Activated CD4-positive, CD25-positive, alpha-beta regulatory T cell treated with anti-CD3 and anti-CD28 coated beads, Interleukin-2, amount 50 U/mL, for 24 hours (primary cell): Measurements from ENCODE around the gene TMEM117.

Source experiments
- ATAC-seq, 2 donors: fragments of 150-1000 bp; cut with Tn5 transposase; one replicate each; pipeline ENCODE4 v1.10.0; 2021; ENCODE audit warnings: mild to moderate bottlenecking in 1 of 2, moderate library complexity in 1 of 2

TMEM117 gene

DNA sequence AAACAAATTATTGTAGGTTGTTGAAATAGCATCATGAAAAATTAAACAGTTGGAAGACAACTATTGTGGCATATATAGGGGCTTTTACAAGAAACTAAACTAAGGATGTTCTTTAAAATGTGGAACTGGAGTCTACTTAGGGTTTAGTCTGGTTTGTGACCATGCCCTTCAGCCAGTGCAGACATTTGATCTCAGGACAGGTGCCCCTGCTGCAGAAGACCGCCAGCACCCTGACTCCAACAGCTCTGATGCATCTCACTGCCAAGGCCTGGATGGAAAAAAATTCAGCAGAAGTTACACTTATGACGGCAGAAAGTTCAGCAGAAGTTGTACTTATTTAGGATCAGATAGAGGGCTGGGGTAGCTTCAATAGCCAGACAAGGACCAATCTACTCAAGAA is 51.5 kb downstream of the TMEM117 start:
- no peak for ATAC-seq

- no peak for ATAC-seq
Measured at GRCh38 chr12:43891856-43892574, 56.1 kb downstream of the TMEM117 start.

DNA sequence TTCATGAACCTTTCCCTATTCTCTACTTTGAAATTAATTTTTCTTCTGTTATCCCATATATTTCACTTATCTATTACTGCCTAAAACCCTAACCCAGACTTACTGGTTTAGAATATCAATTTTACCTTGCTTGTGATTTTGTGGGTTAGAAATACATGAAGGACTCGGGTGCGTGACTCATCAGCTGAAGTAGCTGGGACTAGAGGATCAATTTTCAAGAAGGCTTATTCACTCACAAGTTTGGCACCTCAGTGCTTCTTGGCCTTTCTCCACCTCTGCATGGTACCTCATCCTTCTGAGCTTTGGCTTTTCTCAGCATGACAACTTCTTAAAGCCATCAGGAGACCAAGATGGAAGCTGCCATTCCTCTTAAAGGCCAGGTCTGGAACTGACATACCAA is 57.8 kb downstream of the TMEM117 start:
- no peak for ATAC-seq

- ATAC-seq, result no peak
Measured at GRCh38 chr12:43895580-43896206, 59.8 kb downstream of the TMEM117 start.

DNA sequence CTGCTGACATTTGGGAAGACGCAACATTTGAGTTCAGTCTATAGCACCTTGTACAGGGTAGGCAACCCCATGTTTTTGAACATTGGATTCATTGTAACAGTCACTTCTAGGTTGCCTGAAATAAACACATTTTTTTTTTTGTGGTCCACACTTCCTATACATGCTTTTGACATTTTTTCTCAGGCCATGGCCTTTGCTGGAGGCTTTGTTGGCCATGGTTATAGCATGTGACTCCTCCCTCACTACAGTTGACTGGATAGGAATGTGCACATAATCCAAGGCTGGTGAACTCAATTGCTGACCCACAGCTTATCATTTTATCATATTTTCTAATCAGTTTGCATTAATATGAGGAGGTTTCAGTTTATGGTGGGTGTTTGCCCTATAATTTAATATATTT is 60.6 kb downstream of the TMEM117 start:
- no peak for ATAC-seq

GRCh38 chr12:43898474-43898873 is 62.6 kb downstream of the TMEM117 start:
- no peak for ATAC-seq

DNA sequence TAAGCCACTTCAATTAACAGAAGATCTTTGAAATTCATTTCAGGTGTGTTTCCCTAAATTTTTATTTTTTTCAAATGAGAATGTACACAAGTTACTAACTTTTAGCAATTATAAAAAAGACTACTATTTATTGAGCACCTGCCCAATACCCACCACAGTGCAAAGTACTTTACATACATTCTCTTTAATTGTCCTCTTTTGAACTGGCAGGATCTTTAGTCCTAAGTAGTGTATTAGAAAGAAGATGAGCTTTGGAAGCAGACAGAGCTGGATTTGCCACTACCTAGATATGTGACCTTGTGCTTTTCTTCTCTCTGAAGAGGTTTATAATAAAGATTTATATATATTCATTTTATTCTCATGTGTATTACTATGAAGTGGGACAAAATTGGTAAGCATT is 63.7 kb downstream of the TMEM117 start:
- no peak for ATAC-seq

DNA sequence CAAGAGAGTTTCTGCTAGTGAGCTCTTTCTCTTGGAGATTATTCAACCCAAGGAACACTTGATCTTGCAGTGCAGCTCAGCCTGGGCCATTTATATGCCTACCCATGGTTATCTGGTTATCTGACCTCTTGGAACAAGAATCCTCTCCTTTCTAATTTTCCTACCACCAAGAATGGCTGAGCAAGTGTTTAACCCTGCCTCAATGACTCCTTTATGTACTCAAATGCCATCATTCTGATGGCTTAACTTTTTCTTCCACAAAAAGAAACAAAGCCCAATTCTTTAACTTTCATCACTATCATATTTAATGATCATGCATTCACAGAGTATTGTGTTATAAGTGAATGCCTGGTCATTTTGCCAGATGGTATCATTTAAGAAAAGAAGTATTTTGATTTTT is 67.8 kb downstream of the TMEM117 start:
- ATAC-seq, result no peak

DNA sequence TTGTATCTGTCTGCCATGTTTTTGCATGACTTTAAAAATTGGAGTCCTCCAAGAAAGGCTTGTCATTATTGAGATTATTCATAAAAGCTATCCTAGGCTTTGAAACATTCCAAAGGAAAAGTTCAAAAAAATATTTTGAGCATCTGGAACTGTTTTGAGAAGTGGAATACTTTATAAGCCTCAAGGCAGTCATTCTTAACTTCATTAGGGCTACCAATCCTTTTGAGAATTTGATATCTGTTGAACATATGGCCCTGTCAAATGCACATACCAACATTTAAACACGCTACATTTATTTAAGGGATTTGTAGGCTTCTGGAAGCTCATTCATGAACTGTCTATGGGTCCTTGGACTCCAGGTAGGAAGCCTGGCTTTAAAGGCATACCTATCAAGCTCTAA is 77.0 kb downstream of the TMEM117 start:
- no peak for ATAC-seq

- ATAC-seq, result no peak
Measured at GRCh38 chr12:43914391-43914790, 78.5 kb downstream of the TMEM117 start.

GRCh38 chr12:43914923-43915468 is 79.1 kb downstream of the TMEM117 start:
- no peak for ATAC-seq

GRCh38 chr12:43917896-43918295 is 82.0 kb downstream of the TMEM117 start:
- no peak for ATAC-seq

- ATAC-seq, result no peak
Measured at GRCh38 chr12:43921666-43922337, 85.9 kb downstream of the TMEM117 start.

GRCh38 chr12:43930032-43930431 is 94.2 kb downstream of the TMEM117 start:
- no peak for ATAC-seq

DNA sequence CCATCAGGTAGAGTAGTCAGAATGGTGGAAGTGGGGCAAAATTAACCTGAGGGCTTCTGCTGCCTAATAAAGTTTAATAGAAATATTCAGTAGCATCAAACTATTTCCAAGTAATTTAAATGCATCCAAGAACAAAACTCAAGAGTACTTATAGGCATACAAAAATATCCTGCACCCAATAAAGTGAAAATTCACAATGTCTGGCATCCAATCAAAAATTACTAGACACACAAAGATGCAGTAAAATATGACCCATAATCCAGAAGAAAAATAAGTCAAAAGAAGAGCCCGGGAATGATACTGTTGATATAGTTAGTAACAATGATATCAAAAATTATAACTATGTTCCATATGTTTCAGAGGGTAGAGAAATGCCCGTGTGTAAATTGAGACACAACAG is 95.3 kb downstream of the TMEM117 start:
- no peak for ATAC-seq

- ATAC-seq, result no peak
Measured at GRCh38 chr12:43935581-43935980, 99.7 kb downstream of the TMEM117 start.

GRCh38 chr12:43937947-43938346 is 102.1 kb downstream of the TMEM117 start:
- ATAC-seq, result no peak

GRCh38 chr12:43942379-43942778 is 106.5 kb downstream of the TMEM117 start:
- no peak for ATAC-seq

DNA sequence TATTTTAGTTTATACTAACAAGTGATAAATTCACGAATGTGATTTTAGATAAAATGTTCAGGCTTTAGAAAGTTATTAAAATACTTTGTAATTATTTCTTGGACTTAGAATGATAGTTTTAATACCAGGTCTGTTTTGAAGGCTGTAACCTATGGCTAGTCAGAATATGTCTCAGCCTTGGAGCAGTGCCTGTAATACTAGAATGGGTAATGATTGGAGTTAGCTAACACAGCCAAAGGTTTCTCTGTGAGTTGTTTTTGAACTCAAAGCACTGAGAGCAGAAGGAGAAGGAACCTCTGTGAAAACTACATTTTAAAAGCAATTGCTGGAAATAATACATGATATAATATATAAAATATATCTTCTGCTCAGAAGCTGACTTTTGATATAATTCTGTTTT is 110.1 kb downstream of the TMEM117 start:
- no peak for ATAC-seq

- ATAC-seq, result no peak
Measured at GRCh38 chr12:43951286-43951685, 115.4 kb downstream of the TMEM117 start.

- no peak for ATAC-seq
Measured at GRCh38 chr12:43957732-43958372, 122.0 kb downstream of the TMEM117 start.

GRCh38 chr12:43964033-43964432 is 128.2 kb downstream of the TMEM117 start:
- no peak for ATAC-seq

GRCh38 chr12:43964961-43965360 is 129.1 kb downstream of the TMEM117 start:
- ATAC-seq, result no peak
